Brain pericyte (primary cell): Measurements from ENCODE around the gene XRCC2.

Experiments used
- DNase-seq: peaks from one replicate; pipeline ENCODE4 v3.0.0-alpha.2; 2012; ENCODE audit warnings: low read depth, low spot score

Gene XRCC2

GRCh38 chr7:152615031-152615741, 60.8 kb downstream of the XRCC2 start:
- no peak for DNase-seq

- DNase-seq = no peak
These were observed 67.3 kb downstream of the XRCC2 start for GRCh38 chr7:152608656-152609055.

- DNase-seq = no peak
These were observed 67.7 kb downstream of the XRCC2 start for GRCh38 chr7:152608208-152608607.

- no peak for DNase-seq
These were observed 68.9 kb downstream of the XRCC2 start for GRCh38 chr7:152607007-152607406.

GRCh38 chr7:152602962-152603361, 73.0 kb downstream of the XRCC2 start:
- no peak for DNase-seq

GRCh38 chr7:152601305-152601798, 74.6 kb downstream of the XRCC2 start:
- no peak for DNase-seq

- no peak for DNase-seq
These were observed 75.7 kb downstream of the XRCC2 start for GRCh38 chr7:152600266-152600665.

- no peak for DNase-seq
These were observed 78.4 kb downstream of the XRCC2 start for GRCh38 chr7:152597507-152597906.

GRCh38 chr7:152596824-152597223, 79.1 kb downstream of the XRCC2 start:
- no peak for DNase-seq
